SK-N-SH treated with all-trans-retinoic acid at 6 μM for 48 hours (cell line): ENCODE data around the gene ANKRD49.

ENCODE experiments used
- ATAC-seq: fragments of 200-7000 bp; cut with Tn5 transposase; 3 replicates; pipeline ENCODE4 v1.9.1; 2020; ENCODE audit warnings: mild to moderate bottlenecking, moderate library complexity
- ARNTL ChIP-seq: fragments of 450-650 bp; formaldehyde crosslinking; IDR thresholded peaks from 2 replicates; pipeline ENCODE4 v1.5.0; 2020; ENCODE audit warnings: low read depth, mild to moderate bottlenecking, moderate library complexity, borderline replicate concordance
- BACH2 ChIP-seq: fragments of 250-450 bp; sonication (Bioruptor Pico); IDR thresholded peaks from 2 replicates; pipeline ENCODE4 v1.9.0; 2021; ENCODE audit warnings: mild to moderate bottlenecking, borderline replicate concordance
- CSDC2 ChIP-seq: fragments of 250-450 bp; sonication (Bioruptor Pico); IDR thresholded peaks from 2 replicates; pipeline ENCODE4 v1.5.0; 2020; ENCODE audit warnings: mild to moderate bottlenecking, moderate library complexity
- GLIS3 ChIP-seq: fragments of 250-450 bp; sonication (Bioruptor Pico); IDR thresholded peaks from 2 replicates; pipeline ENCODE4 v1.5.0; 2020; ENCODE audit warnings: mild to moderate bottlenecking, moderate library complexity
- OSR1 ChIP-seq: fragments of 250-450 bp; sonication (Bioruptor Pico); IDR thresholded peaks from 2 replicates; pipeline ENCODE4 v1.8.0; 2022; ENCODE audit warnings: moderate library complexity, mild to moderate bottlenecking, inconsistent platforms
- PPARA ChIP-seq: fragments of 250-450 bp; sonication (Bioruptor Pico); IDR thresholded peaks from 2 replicates; pipeline ENCODE4 v1.5.0; 2020; ENCODE audit warnings: mild to moderate bottlenecking, borderline replicate concordance
- RARB ChIP-seq: fragments of 250-450 bp; sonication (Bioruptor Pico); IDR thresholded peaks from 2 replicates; pipeline ENCODE4 v1.8.0; 2021; ENCODE audit warnings: mild to moderate bottlenecking, moderate library complexity
- SNAI2 ChIP-seq: fragments of 250-450 bp; sonication (Bioruptor Pico); IDR thresholded peaks from 2 replicates; pipeline ENCODE4 v1.5.0; 2020; ENCODE audit warnings: mild to moderate bottlenecking, moderate library complexity
- TCF4 ChIP-seq: fragments of 250-450 bp; sonication (Bioruptor Pico); IDR thresholded peaks from 2 replicates; pipeline ENCODE4 v1.8.0; 2021; ENCODE audit warnings: mild to moderate bottlenecking, moderate library complexity, borderline replicate concordance
- TSHZ2 ChIP-seq: fragments of 250-450 bp; sonication (Bioruptor Pico); IDR thresholded peaks from 2 replicates; pipeline ENCODE4 v1.5.0; 2020; ENCODE audit warnings: mild to moderate bottlenecking, moderate library complexity
- ZC3H10 ChIP-seq: fragments of 250-450 bp; sonication (Bioruptor Pico); IDR thresholded peaks from 2 replicates; pipeline ENCODE4 v1.5.1; 2021; ENCODE audit warnings: mild to moderate bottlenecking, moderate library complexity
- ZFP3 ChIP-seq: fragments of 250-450 bp; sonication (Bioruptor Pico); IDR thresholded peaks from 2 replicates; pipeline ENCODE4 v1.5.0; 2020; ENCODE audit warnings: mild to moderate bottlenecking, moderate library complexity
- ZNF565 ChIP-seq: fragments of 450-650 bp; formaldehyde crosslinking; conservative IDR thresholded peaks from 2 replicates; pipeline ENCODE4 v1.5.0; 2020; ENCODE audit warnings: low read depth, mild to moderate bottlenecking, moderate library complexity
- ZNF70 ChIP-seq: fragments of 450-650 bp; formaldehyde crosslinking; IDR thresholded peaks from 2 replicates; pipeline ENCODE4 v1.5.0; 2020; ENCODE audit warnings: mild to moderate bottlenecking, moderate library complexity
- ZNF8 ChIP-seq: fragments of 450-650 bp; formaldehyde crosslinking; IDR thresholded peaks from 2 replicates; pipeline ENCODE4 v1.5.0; 2020; ENCODE audit warnings: mild to moderate bottlenecking, moderate library complexity
- TF ChIP-seq, protein P1 (sequence below): fragments of 250-450 bp; sonication (Bioruptor Pico); IDR thresholded peaks from 2 replicates; pipeline ENCODE4 v1.8.0; 2020; ENCODE audit warnings: mild to moderate bottlenecking, moderate library complexity, borderline replicate concordance
- TF ChIP-seq, protein P2 (sequence below): fragments of 250-450 bp; sonication (Bioruptor Pico); IDR thresholded peaks from 2 replicates; pipeline ENCODE4 v1.8.0; 2021; ENCODE audit warnings: low read depth, mild to moderate bottlenecking, moderate library complexity, borderline replicate concordance

ANKRD49 gene

GRCh38 chr11:94526645-94527438, 33.1 kb downstream of the ANKRD49 start:
- ATAC-seq, result peak; percentile 81
- TF ChIP-seq TCF4 (CRISPR knock-in tag) (no peak), TSHZ2 (CRISPR knock-in tag) (no peak), ZC3H10 (CRISPR knock-in tag) (no peak), CSDC2 (CRISPR knock-in tag) (no peak)
- TF ChIP-seq, protein P1, sequence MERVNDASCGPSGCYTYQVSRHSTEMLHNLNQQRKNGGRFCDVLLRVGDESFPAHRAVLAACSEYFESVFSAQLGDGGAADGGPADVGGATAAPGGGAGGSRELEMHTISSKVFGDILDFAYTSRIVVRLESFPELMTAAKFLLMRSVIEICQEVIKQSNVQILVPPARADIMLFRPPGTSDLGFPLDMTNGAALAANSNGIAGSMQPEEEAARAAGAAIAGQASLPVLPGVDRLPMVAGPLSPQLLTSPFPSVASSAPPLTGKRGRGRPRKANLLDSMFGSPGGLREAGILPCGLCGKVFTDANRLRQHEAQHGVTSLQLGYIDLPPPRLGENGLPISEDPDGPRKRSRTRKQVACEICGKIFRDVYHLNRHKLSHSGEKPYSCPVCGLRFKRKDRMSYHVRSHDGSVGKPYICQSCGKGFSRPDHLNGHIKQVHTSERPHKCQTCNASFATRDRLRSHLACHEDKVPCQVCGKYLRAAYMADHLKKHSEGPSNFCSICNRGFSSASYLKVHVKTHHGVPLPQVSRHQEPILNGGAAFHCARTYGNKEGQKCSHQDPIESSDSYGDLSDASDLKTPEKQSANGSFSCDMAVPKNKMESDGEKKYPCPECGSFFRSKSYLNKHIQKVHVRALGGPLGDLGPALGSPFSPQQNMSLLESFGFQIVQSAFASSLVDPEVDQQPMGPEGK (CRISPR knock-in tag), result no peak

DNA sequence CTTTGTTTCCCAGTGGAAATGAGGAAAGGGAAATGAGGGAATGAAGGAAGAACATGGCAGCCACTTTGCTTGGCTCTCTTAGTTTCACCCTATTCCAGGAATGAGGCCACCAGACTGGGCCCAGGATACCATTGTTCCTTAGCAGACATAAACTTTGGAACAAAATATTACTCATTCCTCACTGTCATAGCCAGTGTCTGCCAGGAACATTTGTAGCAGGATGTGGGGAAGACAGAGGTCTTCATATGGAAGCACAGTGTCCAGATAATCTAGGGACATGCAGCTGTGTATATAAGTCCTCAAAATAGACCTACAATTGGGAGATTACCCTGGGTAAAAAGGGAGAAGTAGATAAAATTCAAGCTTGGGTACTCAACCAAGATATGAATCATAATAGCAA, 34.8 kb downstream of the ANKRD49 start:
- no peak for ATAC-seq
- no peak for TF ChIP-seq PPARA
- no peak for TF ChIP-seq SNAI2 (CRISPR knock-in tag)
- no peak for TF ChIP-seq ARNTL (CRISPR knock-in tag)
- TF ChIP-seq, protein P1 (CRISPR knock-in tag), result no peak
- TF ChIP-seq ZFP3 (CRISPR knock-in tag), result no peak

- no peak for TF ChIP-seq TSHZ2 (CRISPR knock-in tag)
- no peak for ATAC-seq
Measured at GRCh38 chr11:94532211-94532610, 38.4 kb downstream of the ANKRD49 start.

DNA sequence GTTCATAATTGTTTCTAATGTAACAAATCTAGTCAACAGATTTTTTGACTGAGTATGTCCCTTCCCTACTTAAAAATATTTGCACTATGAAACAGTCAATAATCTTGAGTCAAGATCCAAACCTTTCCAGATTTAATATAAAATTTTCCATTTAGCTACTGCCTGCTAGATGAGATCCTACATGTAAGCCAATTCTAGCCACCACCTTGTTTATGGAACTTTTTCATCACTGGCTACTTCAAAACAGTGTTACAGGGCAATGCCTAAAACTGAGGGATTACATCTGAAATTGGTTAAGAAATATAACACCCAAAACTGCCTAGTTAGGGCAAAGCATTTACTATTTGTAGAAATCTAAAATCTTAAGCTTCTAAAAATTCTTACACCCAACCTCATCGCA, 39.4 kb downstream of the ANKRD49 start:
- TF ChIP-seq PPARA, result no peak
- TF ChIP-seq BACH2, result no peak
- TF ChIP-seq, protein P2, sequence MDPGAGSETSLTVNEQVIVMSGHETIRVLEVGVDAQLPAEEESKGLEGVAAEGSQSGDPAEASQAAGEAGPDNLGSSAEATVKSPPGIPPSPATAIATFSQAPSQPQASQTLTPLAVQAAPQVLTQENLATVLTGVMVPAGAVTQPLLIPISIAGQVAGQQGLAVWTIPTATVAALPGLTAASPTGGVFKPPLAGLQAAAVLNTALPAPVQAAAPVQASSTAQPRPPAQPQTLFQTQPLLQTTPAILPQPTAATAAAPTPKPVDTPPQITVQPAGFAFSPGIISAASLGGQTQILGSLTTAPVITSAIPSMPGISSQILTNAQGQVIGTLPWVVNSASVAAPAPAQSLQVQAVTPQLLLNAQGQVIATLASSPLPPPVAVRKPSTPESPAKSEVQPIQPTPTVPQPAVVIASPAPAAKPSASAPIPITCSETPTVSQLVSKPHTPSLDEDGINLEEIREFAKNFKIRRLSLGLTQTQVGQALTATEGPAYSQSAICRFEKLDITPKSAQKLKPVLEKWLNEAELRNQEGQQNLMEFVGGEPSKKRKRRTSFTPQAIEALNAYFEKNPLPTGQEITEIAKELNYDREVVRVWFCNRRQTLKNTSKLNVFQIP (CRISPR knock-in tag), result no peak
- TF ChIP-seq, protein P1 (CRISPR knock-in tag), result no peak
- TF ChIP-seq ZNF8 (CRISPR knock-in tag), result no peak
- no peak for TF ChIP-seq CSDC2 (CRISPR knock-in tag)
- no peak for TF ChIP-seq ZNF565 (CRISPR knock-in tag)
- no peak for TF ChIP-seq TSHZ2 (CRISPR knock-in tag)
- no peak for TF ChIP-seq TCF4 (CRISPR knock-in tag)
- TF ChIP-seq ZFP3 (CRISPR knock-in tag), result no peak
- TF ChIP-seq ZNF70 (CRISPR knock-in tag), result no peak
- no peak for TF ChIP-seq GLIS3 (CRISPR knock-in tag)
- TF ChIP-seq RARB (CRISPR knock-in tag), result no peak
- TF ChIP-seq OSR1 (CRISPR knock-in tag), result no peak
- no peak for ATAC-seq
